CD4-positive, alpha-beta memory T cell (primary cell): ENCODE measurements around the gene HIBADH. TPM values are rescaled to one million over a fixed set of nuclear protein-coding genes. Genes with fewer than 3 reads are reported as not detected.
"Not testable (repeated sequence)": the region's sequence is repeated elsewhere in the genome, so short reads cannot be mapped to it uniquely, and the experiment has no call there.

Source experiments
- CTCF ChIA-PET: fragments of 350-600 bp; sonication (Branson Sonifier 250); formaldehyde crosslinking; loops from one replicate; lab custom pipeline; 2021; ENCODE audit warnings: inconsistent platforms; ENCODE audit not compliant: partially characterized antibody; lab: Charles Lee
- POLR2A ChIA-PET: fragments of 350-600 bp; sonication (Branson Sonifier 250); formaldehyde crosslinking; loops from one replicate; lab custom pipeline; 2021; ENCODE audit not compliant: partially characterized antibody; lab: Charles Lee
- DNase-seq, 5 donors: peaks; one replicate each; pipeline versions ENCODE4 v3.0.0 to v3.0.0-alpha.2; 2020 to 2022; ENCODE audit warnings: mixed read lengths in 1 of 5
- H3K27ac ChIP-seq: one replicate; pipeline ENCODE4 v1.7.0; 2013; ENCODE audit warnings: low read depth, low read length
- H3K27me3 ChIP-seq: 2 replicates; pipeline ENCODE4 v1.7.0; 2013; ENCODE audit warnings: mild to moderate bottlenecking, low read length, moderate library complexity; ENCODE audit not compliant: insufficient read depth
- H3K36me3 ChIP-seq: 2 replicates; pipeline ENCODE4 v1.7.0; 2013; ENCODE audit warnings: mild to moderate bottlenecking, low read length, moderate library complexity; ENCODE audit not compliant: insufficient read depth
- H3K4me1 ChIP-seq: 2 replicates; pipeline ENCODE4 v1.7.0; 2013; ENCODE audit warnings: mild to moderate bottlenecking, low read length, moderate library complexity; ENCODE audit not compliant: insufficient read depth
- H3K4me3 ChIP-seq, 2 donors: one replicate each; pipeline ENCODE4 v1.7.0; 2013; ENCODE audit warnings: low read length in 2 of 2, mild to moderate bottlenecking in 1 of 2
- H3K9me3 ChIP-seq, 2 donors: one replicate each; pipeline ENCODE4 v1.7.0; 2013; ENCODE audit warnings: low read length in 2 of 2, control low read depth in 1 of 2; ENCODE audit not compliant: control insufficient read depth in 1 of 2
- H3K27ac Mint-ChIP-seq, 7 donors: one replicate each; pipeline ENCODE4 v1.8.0; 2020 to 2021; ENCODE audit warnings: mixed read lengths in 7 of 7, mild to moderate bottlenecking in 6 of 7, inconsistent platforms in 3 of 7, moderate library complexity in 3 of 7
- H3K27me3 Mint-ChIP-seq, 2 donors: one replicate each; pipeline ENCODE4 v1.8.0; 2020 to 2021; ENCODE audit warnings: mixed read lengths in 2 of 2
- H3K36me3 Mint-ChIP-seq, 2 donors: one replicate each; pipeline ENCODE4 v1.8.0; 2020 to 2021; ENCODE audit warnings: mixed read lengths in 2 of 2, inconsistent platforms in 1 of 2, mild to moderate bottlenecking in 1 of 2
- H3K4me1 Mint-ChIP-seq, 4 donors: one replicate each; pipeline ENCODE4 v1.8.0; 2020 to 2021; ENCODE audit warnings: mixed read lengths in 4 of 4, mild to moderate bottlenecking in 1 of 4
- H3K4me3 Mint-ChIP-seq, 8 donors: one replicate each; pipeline ENCODE4 v1.8.0; 2020 to 2021; ENCODE audit warnings: mixed read lengths in 8 of 8, mild to moderate bottlenecking in 7 of 8, moderate library complexity in 6 of 8, inconsistent platforms in 3 of 8
- H3K9me3 Mint-ChIP-seq, 8 donors: one replicate each; pipeline ENCODE4 v1.8.0; 2020 to 2021; ENCODE audit warnings: mixed read lengths in 8 of 8, mild to moderate bottlenecking in 5 of 8, inconsistent platforms in 3 of 8, moderate library complexity in 1 of 8
- intact Hi-C: fragments of 100-400 bp; cut with micrococcal nuclease; formaldehyde crosslinking; loops from one replicate; pipeline ENCODE4 v1.15.1; 2023
- polyA plus RNA-seq, 2 donors: library from polyadenylated mRNA; unstranded; fragments of 300-500 nt; fragmentation: Illumina TruSeq; gene quantifications; one replicate each; pipeline ENCODE4 v1.2.3, GENCODE V29; 2021
- total RNA-seq, 2 experiments: library from RNA; stranded (reverse); gene quantifications; one replicate each; pipeline ENCODE4 v1.2.3, GENCODE V29; 2021

Gene HIBADH
- total and polyA plus RNA-seq, 4 experiments from 2014 or later: 13.6 to 51.3 (median 21.2) TPM

- Mint-ChIP-seq H3K27me3 (peaks cover 4 to 10% of the 10 kb centered on the region in 2 donors), H3K36me3 (peaks cover 0 to 5% of the 10 kb centered on the region in 2 donors), H3K27ac (no peak overlapping the region), H3K9me3 (peaks cover 0 to 7% (median 5%) of the 10 kb centered on the region in 8 donors), H3K4me3 (no peak overlapping the region), H3K4me1 (no peaks in the 10 kb centered on the region)
- Histone ChIP-seq H3K27me3 (no peaks in the 10 kb centered on the region), H3K36me3 (no peaks in the 10 kb centered on the region), H3K27ac (no peak overlapping the region), H3K4me1 (no peaks in the 10 kb centered on the region), H3K4me3 (no peak overlapping the region), H3K9me3 (no peaks in the 10 kb centered on the region)
- POLR2A ChIA-PET: interaction anchor here (1.5 kb wide), 1 partner anchor 21 kb away, joined by 3 read pairs; no protein-coding TSS in a partner anchor
- no peak for DNase-seq
- CTCF ChIA-PET: no interaction called here
- intact Hi-C loops: no loop called here
Measured at GRCh38 chr7:27684491-27684890, 21.8 kb upstream of the HIBADH start.

GRCh38 chr7:27680610-27681009, 17.9 kb upstream of the HIBADH start:
- no peak for DNase-seq
- POLR2A ChIA-PET: no interaction called here
- no peaks in the 10 kb centered on the region for H3K36me3 Mint-ChIP-seq

GRCh38 chr7:27678617-27679260, 16.1 kb upstream of the HIBADH start:
- POLR2A ChIA-PET: no interaction called here
- Mint-ChIP-seq H3K4me1 (no peaks in the 10 kb centered on the region), H3K9me3 (no peaks in the 10 kb centered on the region)

More at GRCh38 chr7:27680610-27681009, 17.9 kb upstream of the HIBADH start:
- no peak overlapping the region for H3K27ac Mint-ChIP-seq
- no peaks in the 10 kb centered on the region for H3K4me1 ChIP-seq
- H3K4me3 Mint-ChIP-seq: no peak overlapping the region
- no peaks in the 10 kb centered on the region for H3K27me3 ChIP-seq
- H3K4me1 Mint-ChIP-seq: no peaks in the 10 kb centered on the region
- no peaks in the 10 kb centered on the region for H3K36me3 ChIP-seq
- no peaks in the 10 kb centered on the region for H3K27me3 Mint-ChIP-seq
- no peaks in the 10 kb centered on the region for H3K9me3 ChIP-seq
- no peaks in the 10 kb centered on the region for H3K9me3 Mint-ChIP-seq
- CTCF ChIA-PET: no interaction called here
- H3K4me3 ChIP-seq: no peak overlapping the region
- no peak overlapping the region for H3K27ac ChIP-seq
- intact Hi-C loops: no loop called here

GRCh38 chr7:27677912-27678612, 15.4 kb upstream of the HIBADH start:
- Mint-ChIP-seq H3K9me3 (peaks cover 0 to 2% (median 0%) of the 10 kb centered on the region in 8 donors), H3K4me3 (no peak overlapping the region), H3K27me3 (no peaks in the 10 kb centered on the region), H3K36me3 (no peaks in the 10 kb centered on the region), H3K27ac (no peak overlapping the region), H3K4me1 (no peaks in the 10 kb centered on the region)
- intact Hi-C loops: no loop called here
- H3K27ac ChIP-seq: no peak overlapping the region
- H3K4me1 ChIP-seq: no peaks in the 10 kb centered on the region
- no peaks in the 10 kb centered on the region for H3K9me3 ChIP-seq
- H3K4me3 ChIP-seq: no peak overlapping the region
- POLR2A ChIA-PET: no interaction called here
- no peaks in the 10 kb centered on the region for H3K27me3 ChIP-seq
- CTCF ChIA-PET: no interaction called here
- no peaks in the 10 kb centered on the region for H3K36me3 ChIP-seq
- no peak for DNase-seq

More at GRCh38 chr7:27678617-27679260, 16.1 kb upstream of the HIBADH start:
- DNase-seq: no peak
- Histone ChIP-seq H3K36me3 (no peaks in the 10 kb centered on the region), H3K27me3 (no peaks in the 10 kb centered on the region), H3K9me3 (no peaks in the 10 kb centered on the region), H3K4me3 (no peak overlapping the region), H3K27ac (no peak overlapping the region), H3K4me1 (no peaks in the 10 kb centered on the region)
- H3K27ac Mint-ChIP-seq: no peak overlapping the region
- CTCF ChIA-PET: no interaction called here
- no peaks in the 10 kb centered on the region for H3K27me3 Mint-ChIP-seq
- intact Hi-C loops: no loop called here
- H3K36me3 Mint-ChIP-seq: no peaks in the 10 kb centered on the region
- H3K4me3 Mint-ChIP-seq: no peak overlapping the region

GRCh38 chr7:27674126-27674525, 11.4 kb upstream of the HIBADH start:
- H3K36me3 Mint-ChIP-seq, H3K4me3 Mint-ChIP-seq, H3K9me3 Mint-ChIP-seq, H3K4me3 ChIP-seq, intact Hi-C loops, H3K27me3 Mint-ChIP-seq, H3K27ac ChIP-seq, H3K4me1 ChIP-seq, H3K36me3 ChIP-seq, H3K27ac Mint-ChIP-seq, DNase-seq, POLR2A ChIA-PET, H3K4me1 Mint-ChIP-seq, H3K9me3 ChIP-seq, H3K27me3 ChIP-seq: not testable (repeated sequence)
- CTCF ChIA-PET: interaction anchor here (1.4 kb wide), 1 partner anchor 12 kb away, joined by 3 read pairs; the partner anchor contains the start of gene HIBADH

- no peaks in the 10 kb centered on the region for H3K36me3 ChIP-seq
- H3K4me3 ChIP-seq: no peak overlapping the region
- H3K27ac ChIP-seq: no peak overlapping the region
- DNase-seq: no peak
- Mint-ChIP-seq H3K27ac (no peak overlapping the region), H3K36me3 (no peaks in the 10 kb centered on the region), H3K27me3 (peaks cover 3 to 8% of the 10 kb centered on the region in 2 donors), H3K9me3 (peaks cover 0 to 2% (median 0%) of the 10 kb centered on the region in 8 donors), H3K4me3 (no peak overlapping the region), H3K4me1 (no peaks in the 10 kb centered on the region)
- no peaks in the 10 kb centered on the region for H3K27me3 ChIP-seq
- intact Hi-C loops: no loop called here
- POLR2A ChIA-PET: no interaction called here
- no peaks in the 10 kb centered on the region for H3K9me3 ChIP-seq
- CTCF ChIA-PET: no interaction called here
- H3K4me1 ChIP-seq: no peaks in the 10 kb centered on the region
Measured at GRCh38 chr7:27671675-27672074, 9.0 kb upstream of the HIBADH start.

GRCh38 chr7:27670676-27671075, 8.0 kb upstream of the HIBADH start:
- Histone ChIP-seq H3K27ac (no peak overlapping the region), H3K4me3 (no peak overlapping the region), H3K36me3 (no peaks in the 10 kb centered on the region), H3K27me3 (no peaks in the 10 kb centered on the region), H3K9me3 (no peaks in the 10 kb centered on the region), H3K4me1 (no peaks in the 10 kb centered on the region)
- Mint-ChIP-seq H3K9me3 (peaks cover 0 to 2% (median 0%) of the 10 kb centered on the region in 8 donors), H3K27me3 (peaks cover 3 to 8% of the 10 kb centered on the region in 2 donors), H3K27ac (no peak overlapping the region), H3K4me3 (no peak overlapping the region), H3K36me3 (no peaks in the 10 kb centered on the region), H3K4me1 (no peaks in the 10 kb centered on the region)
- ChIA-PET CTCF (no interaction called here), POLR2A (no interaction called here)
- intact Hi-C loops: no loop called here
- DNase-seq: no peak
